Measurements from ENCODE around the gene CCNYL1. TPM values are rescaled to one million over a fixed set of nuclear protein-coding genes. Genes with fewer than 3 reads are reported as not detected.

The CCNYL1 gene
- total RNA-seq, 4 donors from 2014 or later: 9.4 to 15.9 (median 13.1) TPM

DNA sequence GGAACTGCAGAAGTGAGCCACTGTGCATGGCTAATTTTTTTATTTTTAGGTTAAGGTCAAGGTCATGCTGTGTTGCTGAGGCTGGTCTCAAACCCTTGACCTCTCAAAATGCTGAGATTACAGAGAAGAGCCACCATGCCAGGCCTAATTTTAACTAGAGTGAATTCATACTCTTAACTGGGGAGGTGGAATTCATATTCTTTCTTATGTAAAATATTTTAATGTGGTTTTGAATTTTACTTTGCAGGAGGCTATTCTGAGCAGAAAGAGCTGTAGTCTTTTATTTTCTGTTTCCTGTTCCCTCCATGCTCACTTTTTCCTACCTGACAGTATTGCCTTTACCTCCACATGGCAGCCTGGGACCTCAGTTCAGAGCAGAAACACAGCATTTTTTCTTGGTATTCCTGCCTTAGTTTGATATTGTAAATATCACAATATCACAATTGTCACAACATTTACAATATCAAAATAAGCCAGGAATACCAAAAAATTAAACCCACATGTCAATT, 37.1 kb upstream of the CCNYL1 start:
- DNase-seq (ENCODE audit: low spot score in 2 of 2): no peak
- Histone ChIP-seq H3K4me3 (no peak overlapping the region), H3K9me3 (no peaks in the 10 kb centered on the region), H3K27ac (no peak overlapping the region), H3K4me1 (peaks cover 0 to 10% (median 0%) of the 10 kb centered on the region in 4 donors), H3K27me3 (no peaks in the 10 kb centered on the region), H3K36me3 (no peaks in the 10 kb centered on the region)
- TF ChIP-seq CTCF (IDR thresholded peaks at IDR 0.05): no peak
- no peak for TF ChIP-seq POLR2A (IDR thresholded peaks at IDR 0.05)
- no peak for TF ChIP-seq EP300 (IDR thresholded peaks at IDR 0.05)

DNA sequence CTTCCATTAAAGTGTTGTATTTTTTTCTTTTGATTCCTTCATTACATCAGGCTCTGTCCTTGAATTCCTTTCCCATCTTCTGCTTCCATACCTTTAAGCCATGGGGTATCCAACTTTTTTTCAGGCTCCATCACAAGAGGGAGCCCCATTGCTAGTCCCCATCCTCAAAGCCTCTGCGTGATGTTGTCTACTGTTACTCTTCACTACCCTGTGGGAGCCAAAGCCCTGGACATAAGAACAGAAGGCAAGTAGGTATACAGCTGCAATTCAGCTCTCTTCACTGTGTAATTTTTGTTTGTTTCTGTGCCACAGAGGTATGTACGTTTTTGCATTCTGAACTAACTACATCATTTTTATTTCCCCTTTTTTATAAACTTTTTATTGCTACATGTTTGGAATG, 36.6 kb upstream of the CCNYL1 start:
- no peaks in the 10 kb centered on the region for H3K27me3 ChIP-seq
- 71 to 72% methylated on average over 2 of the region's 2 CpGs for WGBS, 2 donors
- no peak overlapping the region for H3K4me3 ChIP-seq
- H3K27ac ChIP-seq: no peak overlapping the region
- no peak for TF ChIP-seq CTCF (IDR thresholded peaks at IDR 0.05)
- no peak for TF ChIP-seq POLR2A (IDR thresholded peaks at IDR 0.05)
- TF ChIP-seq EP300 (IDR thresholded peaks at IDR 0.05): no peak
- H3K9me3 ChIP-seq: no peaks in the 10 kb centered on the region
- peaks cover 0 to 10% (median 0%) of the 10 kb centered on the region in 4 donors for H3K4me1 ChIP-seq
- H3K36me3 ChIP-seq: no peaks in the 10 kb centered on the region
- no peak for DNase-seq (ENCODE audit: low spot score in 2 of 2)

- peaks cover 0 to 10% (median 0%) of the 10 kb centered on the region in 4 donors for H3K4me1 ChIP-seq
- WGBS, 2 donors: 17 to 21% methylated on average over 5 of the region's 5 CpGs
- H3K27me3 ChIP-seq: peaks cover 0 to 8% of the 10 kb centered on the region in 2 donors
- TF ChIP-seq EP300 (IDR thresholded peaks at IDR 0.05) (no peak), CTCF (IDR thresholded peaks at IDR 0.05) (no peak), POLR2A (IDR thresholded peaks at IDR 0.05) (no peak)
- no peaks in the 10 kb centered on the region for H3K36me3 ChIP-seq
- no peak overlapping the region for H3K4me3 ChIP-seq
- H3K27ac ChIP-seq: peak overlapping the region in 1 of 4 donors; percentile 34
- H3K9me3 ChIP-seq: no peaks in the 10 kb centered on the region
- no peak for DNase-seq (ENCODE audit: low spot score in 2 of 2)
Observed at GRCh38 chr2:207676827-207677354, 34.5 kb upstream of the CCNYL1 start.

GRCh38 chr2:207681431-207681830, 30.0 kb upstream of the CCNYL1 start:
- 29 to 32% methylated on average over 22 to 31 of the region's 52 CpGs for WGBS, 2 donors
- peaks cover 0 to 8% of the 10 kb centered on the region in 2 donors for H3K27me3 ChIP-seq
- no peak overlapping the region for H3K4me3 ChIP-seq

More at GRCh38 chr2:207681431-207681830, 30.0 kb upstream of the CCNYL1 start:
- DNase-seq (ENCODE audit: low spot score in 2 of 2): no peak
- TF ChIP-seq EP300 (IDR thresholded peaks at IDR 0.05) (no peak), CTCF (IDR thresholded peaks at IDR 0.05) (no peak), POLR2A (IDR thresholded peaks at IDR 0.05) (no peak)
- no peaks in the 10 kb centered on the region for H3K36me3 ChIP-seq
- H3K4me1 ChIP-seq: peaks cover 0 to 10% (median 0%) of the 10 kb centered on the region in 4 donors
- H3K9me3 ChIP-seq: no peaks in the 10 kb centered on the region
- no peak overlapping the region for H3K27ac ChIP-seq

Data from tibial nerve (tissue), 4 donors.